Left ventricle myocardium inferior (tissue), 1 donor: Measurements from ENCODE around the gene PPFIBP1. TPM values are rescaled to one million over a fixed set of nuclear protein-coding genes. Genes with fewer than 3 reads are reported as not detected.

ENCODE experiments used
- DNase-seq: peaks from one replicate; pipeline ENCODE4 v3.0.0-alpha.2; 2020
- H3K27ac ChIP-seq: fragments of 200-600 bp; replicated peaks from 2 replicates; pipeline ENCODE4 v1.8.0; 2021
- H3K27me3 ChIP-seq: fragments of 200-600 bp; 2 replicates; pipeline ENCODE4 v1.8.0; 2021; ENCODE audit warnings: low read depth
- H3K36me3 ChIP-seq: fragments of 200-600 bp; 2 replicates; pipeline ENCODE4 v1.8.0; 2021
- H3K4me1 ChIP-seq: fragments of 200-600 bp; 2 replicates; pipeline ENCODE4 v1.8.0; 2021
- H3K4me3 ChIP-seq: fragments of 200-600 bp; 2 replicates; pipeline ENCODE4 v1.8.0; 2021; ENCODE audit warnings: mild to moderate bottlenecking, moderate library complexity
- H3K9me3 ChIP-seq: fragments of 200-600 bp; replicated peaks from 2 replicates; pipeline ENCODE4 v1.8.0; 2021
- CTCF ChIP-seq: fragments of 200-600 bp; IDR thresholded peaks from 2 replicates; pipeline ENCODE4 v1.8.0; 2021; ENCODE audit warnings: antibody characterized with exemption, mild to moderate bottlenecking, borderline replicate concordance
- intact Hi-C: fragments of 100-400 bp; cut with micrococcal nuclease; formaldehyde crosslinking; loops from one replicate; pipeline ENCODE4 v1.11.0; 2022
- total RNA-seq: library from RNA; stranded (reverse); fragmentation: NEBNext Ultra II Directional; extraction: Animal tissue kit (Norgen Biotek cat#: 25700); gene quantifications from one replicate; pipeline ENCODE4 v1.2.1, GENCODE V29; 2021
- donor health status: DM: no; HTN: yes; CAD: no; lungs with severe emphysema.

The PPFIBP1 gene
- total RNA-seq, 1 donor from 2014 or later, result 258 TPM

- intact Hi-C loops, result no loop called here
- Histone ChIP-seq H3K4me3 (peak overlapping the region; percentile 1), H3K27ac (peak overlapping the region; percentile 86), H3K4me1 (peaks cover 17% of the 10 kb centered on the region), H3K27me3 (no peaks in the 10 kb centered on the region), H3K36me3 (no peaks in the 10 kb centered on the region), H3K9me3 (no peaks in the 10 kb centered on the region)
- TF ChIP-seq CTCF, result no peak
- no peak for DNase-seq
Measured at GRCh38 chr12:27511031-27511722, 12.8 kb upstream of the PPFIBP1 start.

- no peaks in the 10 kb centered on the region for H3K9me3 ChIP-seq
- H3K4me1 ChIP-seq, result peaks cover 17% of the 10 kb centered on the region
- TF ChIP-seq CTCF, result no peak
- no peak for DNase-seq
- H3K36me3 ChIP-seq, result no peaks in the 10 kb centered on the region
- peak overlapping the region; percentile 86 for H3K27ac ChIP-seq
- H3K27me3 ChIP-seq, result no peaks in the 10 kb centered on the region
- intact Hi-C loops, result no loop called here
- H3K4me3 ChIP-seq, result peak overlapping the region; percentile 1
Measured at GRCh38 chr12:27511723-27512045, 12.3 kb upstream of the PPFIBP1 start.

GRCh38 chr12:27513155-27513824 is 10.7 kb upstream of the PPFIBP1 start:
- Histone ChIP-seq H3K36me3 (no peaks in the 10 kb centered on the region), H3K9me3 (no peaks in the 10 kb centered on the region), H3K27ac (peak overlapping the region; percentile 86), H3K27me3 (no peaks in the 10 kb centered on the region), H3K4me3 (no peak overlapping the region), H3K4me1 (peaks cover 17% of the 10 kb centered on the region)
- no peak for TF ChIP-seq CTCF
- DNase-seq, result no peak
- intact Hi-C loops, result no loop called here

GRCh38 chr12:27515671-27516070 is 8.3 kb upstream of the PPFIBP1 start:
- Histone ChIP-seq H3K27me3 (no peaks in the 10 kb centered on the region), H3K27ac (peak overlapping the region; percentile 29), H3K4me1 (peaks cover 19% of the 10 kb centered on the region), H3K9me3 (no peaks in the 10 kb centered on the region), H3K4me3 (no peak overlapping the region), H3K36me3 (no peaks in the 10 kb centered on the region)
- TF ChIP-seq CTCF, result no peak
- intact Hi-C loops, result no loop called here
- DNase-seq, result no peak

GRCh38 chr12:27516625-27517024 is 7.4 kb upstream of the PPFIBP1 start:
- Histone ChIP-seq H3K27ac (no peak overlapping the region), H3K9me3 (no peaks in the 10 kb centered on the region), H3K4me3 (no peak overlapping the region), H3K4me1 (peaks cover 22% of the 10 kb centered on the region), H3K27me3 (no peaks in the 10 kb centered on the region), H3K36me3 (no peaks in the 10 kb centered on the region)
- no peak for DNase-seq
- TF ChIP-seq CTCF, result no peak
- intact Hi-C loops, result no loop called here
